Activated naive CD4-positive, alpha-beta T cell treated with anti-CD3 and anti-CD28 coated beads, Interleukin-2, amount 50 U/mL, for 72 hours (primary cell): ENCODE data around the gene VWA8. TPM values are rescaled to one million over a fixed set of nuclear protein-coding genes. Genes with fewer than 3 reads are reported as not detected.
A peak's percentile ranks its signal among the peaks of the same experiment; 100 is the strongest.
"Not testable (repeated sequence)": the region's sequence is repeated elsewhere in the genome, so short reads cannot be mapped to it uniquely, and the experiment has no call there.

ENCODE experiments used
- ATAC-seq, 2 donors: fragments of 150-1000 bp; cut with Tn5 transposase; 2 replicates each; pipeline ENCODE4 v1.10.0; 2021; ENCODE audit warnings: mild to moderate bottlenecking in 2 of 2, moderate library complexity in 2 of 2
- DNase-seq, 2 donors: peaks; one replicate each; pipeline ENCODE4 v3.0.0; 2021 to 2022; ENCODE audit warnings: low spot score in 2 of 2
- H3K27ac Mint-ChIP-seq, 2 donors: one replicate each; pipeline ENCODE4 v1.8.0; 2022; ENCODE audit warnings: mild to moderate bottlenecking in 2 of 2, mixed read lengths in 2 of 2
- H3K36me3 Mint-ChIP-seq, 2 donors: one replicate each; pipeline ENCODE4 v1.8.0; 2022; ENCODE audit warnings: mixed read lengths in 2 of 2
- H3K9me3 Mint-ChIP-seq, 2 donors: one replicate each; pipeline ENCODE4 v1.8.0; 2022; ENCODE audit warnings: mixed read lengths in 2 of 2
- total RNA-seq, 2 donors: library from RNA; stranded (reverse); gene quantifications; one replicate each; pipeline ENCODE4 v1.2.3, GENCODE V29; 2022

VWA8 gene
- total RNA-seq, 2 donors from 2014 or later = 11.8 to 23.7 TPM

DNA sequence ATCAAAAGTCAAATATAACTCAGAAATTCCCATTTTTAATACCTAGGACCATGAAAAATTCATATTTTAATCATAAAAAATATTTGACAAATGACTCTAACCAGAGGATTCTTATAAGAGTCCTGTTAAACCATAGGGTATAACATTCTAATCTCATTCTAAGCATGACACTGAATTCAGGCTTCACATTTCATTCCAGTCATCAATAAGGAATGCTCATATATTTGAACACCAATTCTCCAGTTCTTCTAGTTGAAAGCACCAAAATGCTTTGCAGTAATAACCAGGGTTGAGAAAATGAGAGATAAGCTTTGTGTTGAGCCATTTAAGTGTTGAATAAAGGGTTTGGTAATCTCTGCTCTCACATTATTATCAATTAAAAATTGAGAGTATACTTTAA lies 147.5 kb downstream of the VWA8 start:
- peak in 1 of 2 donors; percentile 24 for ATAC-seq
- Mint-ChIP-seq H3K27ac (no peak overlapping the region), H3K9me3 (no peaks in the 10 kb centered on the region), H3K36me3 (peaks cover 25 to 32% of the 10 kb centered on the region in 2 donors)
- DNase-seq = no peak

DNA sequence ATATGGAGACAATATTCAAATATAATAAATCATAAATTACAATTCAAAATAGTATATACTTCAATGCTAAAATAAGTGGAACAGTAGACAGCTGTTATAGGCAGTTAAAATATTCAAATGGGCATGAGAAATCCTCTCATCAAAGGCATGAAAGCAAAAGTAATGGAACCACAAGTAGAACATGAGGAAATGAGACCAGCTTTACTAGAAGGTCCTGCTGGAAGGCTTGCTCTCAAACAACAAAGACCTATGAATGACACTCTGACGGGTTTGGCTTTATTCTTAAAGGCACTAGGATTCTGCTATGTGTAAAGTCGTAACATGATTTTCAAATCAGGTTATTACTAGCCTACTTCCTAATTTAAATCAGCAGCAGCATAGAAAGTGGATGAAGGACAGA lies 148.1 kb downstream of the VWA8 start:
- Mint-ChIP-seq H3K27ac (peak overlapping the region in 1 of 2 donors; percentile 40), H3K36me3 (peaks cover 31 to 37% of the 10 kb centered on the region in 2 donors), H3K9me3 (no peaks in the 10 kb centered on the region)
- DNase-seq (no peak), ATAC-seq (peak in 1 of 2 donors; percentile 24)

DNA sequence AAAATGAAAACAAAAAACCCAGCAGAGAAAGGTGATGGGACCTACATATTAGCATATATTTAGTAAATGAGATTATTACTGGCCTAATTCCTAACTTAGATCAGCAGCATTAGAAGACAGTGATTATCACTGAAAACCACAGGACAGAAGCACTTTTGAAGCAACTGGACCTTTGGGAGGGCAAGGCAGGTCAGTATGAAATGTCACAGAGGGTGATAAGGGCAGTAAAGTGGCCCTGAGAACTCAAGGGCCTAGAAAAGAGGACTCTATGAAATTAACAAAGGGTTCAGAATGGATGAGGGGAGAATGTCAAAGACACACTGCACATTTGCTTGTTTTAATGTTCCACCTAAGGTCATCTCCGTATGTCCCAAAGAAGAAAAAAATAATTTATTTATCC lies 148.7 kb downstream of the VWA8 start:
- H3K9me3 Mint-ChIP-seq = no peaks in the 10 kb centered on the region
- ATAC-seq (no peak), DNase-seq (no peak)
- no peak overlapping the region for H3K27ac Mint-ChIP-seq
- peaks cover 37 to 38% of the 10 kb centered on the region in 2 donors for H3K36me3 Mint-ChIP-seq

DNA sequence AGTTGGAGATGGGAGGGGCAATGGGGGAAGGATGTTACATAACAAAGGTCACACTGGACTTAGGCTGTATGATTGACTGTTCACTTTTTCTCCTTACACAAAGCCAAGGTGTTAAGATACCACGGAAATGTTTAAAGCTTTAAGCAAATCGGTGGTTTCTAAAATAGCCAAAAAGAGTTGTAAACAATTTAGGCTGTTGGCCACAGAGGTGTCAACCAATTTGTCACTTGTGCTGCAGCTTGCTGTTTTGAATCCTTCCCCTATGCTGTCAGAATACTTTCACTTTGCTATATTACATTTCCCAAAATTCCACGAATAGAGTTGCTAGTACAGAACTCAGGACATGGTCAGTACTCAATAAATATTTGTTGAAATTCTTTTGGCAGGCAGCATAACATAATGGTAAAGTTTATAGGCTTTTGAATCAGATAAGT lies 149.3 kb downstream of the VWA8 start:
- DNase-seq (no peak), ATAC-seq (no peak)
- Mint-ChIP-seq H3K9me3 (no peaks in the 10 kb centered on the region), H3K36me3 (peaks cover 42 to 45% of the 10 kb centered on the region in 2 donors), H3K27ac (no peak overlapping the region)

DNA sequence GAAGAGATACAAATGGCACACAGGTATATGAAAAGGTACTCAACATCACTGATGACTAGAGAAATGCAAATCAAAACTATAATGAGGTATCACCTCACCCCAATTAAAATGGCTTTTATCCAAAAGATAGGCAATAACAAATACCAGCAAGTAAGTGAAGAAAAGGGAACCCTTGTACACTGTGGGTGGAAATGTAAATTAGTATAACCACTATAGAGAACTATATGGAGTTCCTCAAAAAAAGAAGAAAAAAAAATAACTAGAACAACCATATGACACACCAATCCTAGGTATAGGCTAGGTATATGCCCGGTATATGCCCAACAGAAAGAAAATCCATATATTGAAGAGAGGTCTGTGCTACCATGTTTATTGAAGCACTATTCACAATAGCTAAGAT lies 150.9 kb downstream of the VWA8 start:
- H3K36me3 Mint-ChIP-seq = peaks cover 36 to 43% of the 10 kb centered on the region in 2 donors
- no peak for DNase-seq
- peaks cover 0 to 3% of the 10 kb centered on the region in 2 donors for H3K9me3 Mint-ChIP-seq
- H3K27ac Mint-ChIP-seq = no peak overlapping the region
- ATAC-seq = no peak

DNA sequence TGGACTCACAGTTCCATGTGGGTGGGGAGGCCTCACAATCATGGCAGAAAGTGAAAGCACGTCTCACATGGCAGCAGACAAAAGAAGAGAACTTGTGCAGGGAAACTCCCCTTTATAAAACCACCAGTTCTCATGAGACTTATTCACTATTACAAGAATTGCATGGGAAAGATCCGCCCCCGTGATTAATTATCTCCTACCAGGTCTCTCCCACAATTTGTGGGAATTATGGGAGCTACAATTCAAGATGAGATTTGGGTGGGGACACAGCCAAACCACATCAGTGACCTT lies 157.5 kb downstream of the VWA8 start:
- Mint-ChIP-seq H3K36me3 (peaks cover 42 to 67% of the 10 kb centered on the region in 2 donors), H3K27ac (peak overlapping the region in 1 of 2 donors; percentile 85), H3K9me3 (peaks cover 12 to 17% of the 10 kb centered on the region in 2 donors)
- not testable (repeated sequence) for ATAC-seq, DNase-seq

DNA sequence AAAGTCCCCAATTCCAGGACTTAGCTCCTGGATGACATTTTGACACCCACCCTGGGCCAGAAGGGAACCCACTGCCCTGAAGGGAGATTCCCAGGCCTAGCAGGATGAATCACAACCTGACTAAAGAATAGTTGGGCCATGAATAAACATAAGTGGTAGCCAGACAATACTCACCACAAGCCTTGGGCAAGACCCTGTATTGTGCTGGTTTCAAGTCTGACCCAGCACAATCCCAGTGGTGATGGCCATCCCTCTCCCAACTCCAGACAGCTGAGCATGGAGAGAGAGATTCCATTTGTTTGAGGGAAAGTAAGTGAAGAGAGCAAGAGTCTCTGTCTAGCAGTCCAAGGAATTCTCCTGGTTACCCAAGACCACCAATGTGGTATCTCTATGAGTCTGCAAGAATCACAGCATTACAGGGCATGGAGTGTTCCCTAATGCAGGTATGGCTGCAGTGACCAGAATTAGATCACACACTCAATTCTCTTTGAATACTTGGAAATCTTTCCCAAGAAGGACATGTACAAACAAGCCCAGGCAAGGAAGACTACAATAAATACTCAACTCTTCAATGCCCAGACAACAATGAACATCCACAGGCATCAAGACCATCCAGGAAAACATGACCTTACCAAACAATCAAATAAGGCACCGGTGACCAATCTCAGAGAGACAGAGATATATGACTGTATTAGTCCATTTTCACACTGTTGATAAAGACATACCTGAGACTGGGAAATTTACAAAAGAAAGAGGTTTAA lies 158.0 kb downstream of the VWA8 start:
- H3K9me3 Mint-ChIP-seq = peaks cover 12 to 17% of the 10 kb centered on the region in 2 donors
- ATAC-seq (peak; percentile 44 to 90), DNase-seq (no peak)
- peak overlapping the region in 1 of 2 donors; percentile 85 for H3K27ac Mint-ChIP-seq
- H3K36me3 Mint-ChIP-seq = peaks cover 37 to 62% of the 10 kb centered on the region in 2 donors

DNA sequence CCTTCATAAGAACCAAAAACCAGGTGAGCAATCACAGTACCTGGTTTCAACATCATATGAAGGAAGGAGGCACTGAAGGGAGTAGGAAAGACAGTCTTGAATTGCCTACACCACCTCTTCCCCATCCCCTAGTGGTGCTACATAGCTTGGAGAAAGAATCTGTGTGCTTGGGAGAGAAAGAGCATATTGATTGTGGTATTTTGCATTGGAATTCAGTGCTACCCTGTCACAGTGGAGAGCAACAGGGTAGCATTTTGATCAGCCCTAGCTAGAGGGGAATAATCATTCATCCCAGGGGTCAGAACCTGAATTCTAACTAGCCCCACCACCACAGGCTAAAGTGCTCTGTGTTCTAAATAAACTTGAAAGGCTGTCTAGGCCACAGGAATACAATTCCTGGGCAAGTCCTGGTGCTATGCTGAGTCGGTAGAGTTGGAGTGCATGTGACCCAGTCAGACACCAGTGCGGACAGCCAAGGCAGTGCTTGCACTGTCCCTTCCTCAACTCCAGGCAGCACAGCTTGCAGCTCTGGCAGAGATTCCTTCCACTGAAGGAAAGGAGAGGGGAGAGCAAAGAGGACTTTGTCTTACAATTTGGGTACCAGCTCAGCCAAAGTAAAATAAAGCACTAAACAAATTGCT lies 158.7 kb downstream of the VWA8 start:
- ATAC-seq = no peak
- Mint-ChIP-seq H3K36me3 (peaks cover 35 to 55% of the 10 kb centered on the region in 2 donors), H3K9me3 (peaks cover 12 to 17% of the 10 kb centered on the region in 2 donors), H3K27ac (peak overlapping the region in 1 of 2 donors; percentile 85)
- no peak for DNase-seq

DNA sequence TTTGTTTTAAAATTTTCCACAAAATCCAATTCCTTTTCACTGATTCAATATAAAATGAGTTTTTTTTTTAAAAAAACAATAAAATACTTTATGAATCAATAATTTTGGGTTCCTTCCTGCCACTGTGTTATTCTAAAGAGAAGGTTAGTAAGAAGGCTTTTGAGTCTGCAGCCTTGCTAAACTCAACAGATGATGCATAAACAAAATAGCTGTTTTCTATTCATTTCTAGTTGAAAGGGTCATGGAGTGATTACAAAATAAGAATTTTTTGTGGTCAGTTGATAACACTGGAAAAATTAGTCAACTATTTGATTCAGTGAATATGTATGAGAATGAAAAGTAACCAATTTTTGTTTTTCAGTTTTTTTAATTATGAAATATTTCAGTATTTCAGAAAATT lies 169.9 kb downstream of the VWA8 start:
- H3K27ac Mint-ChIP-seq = no peak overlapping the region
- no peak for ATAC-seq
- H3K9me3 Mint-ChIP-seq = no peaks in the 10 kb centered on the region

DNA sequence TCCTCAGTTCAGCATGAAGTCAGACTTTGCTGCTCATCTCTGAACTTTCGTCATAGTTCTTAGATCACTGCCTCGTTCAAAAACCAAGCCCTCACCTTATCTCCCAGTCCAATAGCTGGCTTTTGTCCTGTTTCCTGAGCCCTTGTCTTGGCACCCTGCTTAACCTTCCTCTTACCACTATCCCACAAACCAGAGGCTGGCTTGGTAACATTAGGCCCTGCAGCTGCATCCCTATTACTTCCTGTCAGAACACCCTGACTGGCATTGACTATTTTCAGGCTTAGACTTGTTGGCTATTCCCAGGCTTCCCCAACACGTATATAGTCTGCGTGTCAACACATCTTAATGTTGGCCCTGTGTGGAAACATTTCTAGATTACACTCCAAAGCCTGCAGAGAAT lies 172.4 kb downstream of the VWA8 start:
- H3K27ac Mint-ChIP-seq = no peak overlapping the region
- H3K9me3 Mint-ChIP-seq = no peaks in the 10 kb centered on the region
- no peak for DNase-seq
- no peak for ATAC-seq
- no peaks in the 10 kb centered on the region for H3K36me3 Mint-ChIP-seq

More for the DNA sequence above, 169.9 kb downstream of the VWA8 start:
- peaks cover 0 to 9% of the 10 kb centered on the region in 2 donors for H3K36me3 Mint-ChIP-seq
- no peak for DNase-seq

DNA sequence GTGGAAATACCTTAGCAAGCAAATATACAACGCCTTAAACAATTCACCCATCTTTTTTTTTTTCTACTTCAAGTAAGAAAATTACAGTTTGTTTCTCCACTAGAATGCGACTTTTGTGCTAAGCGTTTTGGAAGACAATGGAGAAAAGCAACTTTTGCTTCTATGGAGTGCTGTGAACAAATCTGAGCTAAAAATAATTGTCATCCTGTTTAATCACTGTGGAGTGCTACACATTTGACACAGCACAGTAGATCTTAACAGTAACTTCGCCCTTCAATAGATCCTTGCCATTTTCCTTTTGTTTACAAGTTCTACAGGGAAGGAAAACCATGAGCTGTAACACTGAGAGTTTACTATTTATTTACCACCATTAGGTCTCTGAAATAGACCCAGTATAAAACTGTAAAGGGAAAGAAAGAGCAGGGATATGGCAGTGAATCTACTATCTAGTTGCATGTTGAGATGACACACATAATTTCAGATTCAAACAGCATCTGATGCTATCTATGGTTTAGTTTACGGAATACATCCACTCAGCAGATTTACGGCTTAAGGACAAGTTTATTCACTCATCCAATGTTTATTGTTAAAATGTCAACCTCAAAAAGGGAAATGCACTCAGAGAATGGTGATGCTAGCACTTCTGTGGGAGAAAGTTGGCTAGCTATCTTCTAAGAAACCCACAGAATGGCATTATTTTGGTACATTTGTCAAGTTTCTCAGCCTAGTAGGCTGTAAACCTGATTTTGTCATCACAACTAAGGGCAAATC lies 175.3 kb downstream of the VWA8 start:
- Mint-ChIP-seq H3K27ac (no peak overlapping the region), H3K9me3 (no peaks in the 10 kb centered on the region), H3K36me3 (no peaks in the 10 kb centered on the region)
- DNase-seq = no peak
- ATAC-seq = no peak

DNA sequence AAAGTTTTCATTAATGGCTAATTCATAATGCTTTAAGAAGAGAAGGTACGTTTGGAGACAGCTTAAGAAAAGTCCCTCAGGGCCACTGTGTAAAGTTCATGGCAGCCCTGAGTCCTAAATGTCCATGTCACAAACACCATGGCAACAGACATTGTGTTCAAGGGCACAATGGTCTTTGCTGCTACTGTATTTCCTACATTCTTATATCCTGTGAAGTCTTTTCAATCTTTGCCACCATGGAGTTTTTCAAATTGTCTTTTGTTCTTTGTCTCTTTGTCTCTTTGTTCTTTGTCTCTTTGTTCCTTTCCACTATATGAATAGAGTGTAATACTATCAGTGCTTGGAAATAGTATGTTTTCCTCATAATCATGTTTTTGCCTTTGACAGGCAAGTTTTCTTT lies 178.8 kb downstream of the VWA8 start:
- H3K27ac Mint-ChIP-seq = no peak overlapping the region
- ATAC-seq = no peak
- no peaks in the 10 kb centered on the region for H3K9me3 Mint-ChIP-seq
- DNase-seq = no peak
- no peaks in the 10 kb centered on the region for H3K36me3 Mint-ChIP-seq

DNA sequence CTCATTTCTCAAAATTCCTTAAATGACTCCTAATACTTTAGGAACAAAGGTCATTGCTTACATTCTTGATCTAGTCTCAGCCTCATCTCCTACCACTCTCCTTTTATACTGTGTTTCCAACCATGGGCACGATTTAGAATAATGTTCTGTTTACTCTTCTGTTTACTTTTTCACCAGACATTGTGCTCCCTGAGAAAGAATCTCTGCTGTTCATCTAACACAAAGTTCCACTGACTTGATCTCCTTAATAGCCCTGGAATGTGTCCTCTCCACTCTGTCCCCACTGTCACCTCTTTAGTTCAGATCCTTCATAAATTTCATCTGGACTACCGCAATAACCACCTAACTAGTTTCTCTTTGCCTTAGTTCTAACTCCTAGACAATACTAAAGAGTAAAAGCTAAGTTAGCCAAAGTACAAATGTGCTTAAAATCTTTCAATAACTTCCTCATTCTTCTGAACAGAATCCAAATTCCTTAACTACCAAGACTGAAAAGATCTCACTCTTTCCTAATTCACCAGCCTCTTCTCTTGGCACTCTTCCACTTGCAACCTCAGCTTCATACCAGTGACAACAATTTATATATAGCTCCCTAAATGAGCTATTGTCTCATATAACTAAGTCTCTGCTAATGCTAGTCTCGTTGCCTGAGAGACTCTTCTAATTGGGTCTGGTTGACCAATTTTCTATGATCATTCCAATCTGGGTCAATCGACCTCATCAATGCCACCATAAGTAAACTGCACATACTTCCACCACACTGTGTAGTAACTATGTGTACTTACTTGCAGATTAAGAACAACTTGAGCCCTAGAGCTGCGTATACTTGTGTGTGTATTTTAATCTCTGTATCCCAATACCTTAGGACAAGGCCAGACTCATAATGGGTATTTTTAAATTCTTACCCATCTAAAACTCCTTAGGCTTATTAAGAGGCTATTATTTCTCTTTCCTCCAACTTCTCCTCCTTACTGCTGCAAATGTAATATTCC lies 179.9 kb downstream of the VWA8 start:
- H3K27ac Mint-ChIP-seq = no peak overlapping the region

DNA sequence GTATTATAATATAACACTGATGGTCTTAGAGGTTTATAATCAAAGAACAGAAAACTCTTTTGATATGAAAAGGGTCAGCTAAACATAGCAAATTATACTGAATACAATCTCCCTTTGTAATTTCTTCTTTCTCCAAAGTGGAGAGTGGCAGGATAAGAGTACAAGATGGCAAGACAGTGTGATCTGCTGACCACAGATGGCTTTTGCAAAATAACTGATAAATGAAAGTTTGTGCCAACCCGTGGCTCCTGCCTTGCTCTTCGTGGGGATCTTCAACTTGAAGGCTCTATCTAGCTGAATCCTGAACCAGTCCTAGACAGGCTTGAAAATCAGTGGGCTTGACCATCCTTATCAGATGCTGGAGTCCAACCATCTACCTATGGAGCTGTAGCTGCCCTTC lies 185.7 kb downstream of the VWA8 start:
- Mint-ChIP-seq H3K36me3 (no peaks in the 10 kb centered on the region), H3K27ac (no peak overlapping the region), H3K9me3 (no peaks in the 10 kb centered on the region)
- no peak for ATAC-seq
- no peak for DNase-seq

More for the DNA sequence above, 179.9 kb downstream of the VWA8 start:
- DNase-seq (no peak), ATAC-seq (no peak)
- H3K9me3 Mint-ChIP-seq = no peaks in the 10 kb centered on the region
- H3K36me3 Mint-ChIP-seq = no peaks in the 10 kb centered on the region

DNA sequence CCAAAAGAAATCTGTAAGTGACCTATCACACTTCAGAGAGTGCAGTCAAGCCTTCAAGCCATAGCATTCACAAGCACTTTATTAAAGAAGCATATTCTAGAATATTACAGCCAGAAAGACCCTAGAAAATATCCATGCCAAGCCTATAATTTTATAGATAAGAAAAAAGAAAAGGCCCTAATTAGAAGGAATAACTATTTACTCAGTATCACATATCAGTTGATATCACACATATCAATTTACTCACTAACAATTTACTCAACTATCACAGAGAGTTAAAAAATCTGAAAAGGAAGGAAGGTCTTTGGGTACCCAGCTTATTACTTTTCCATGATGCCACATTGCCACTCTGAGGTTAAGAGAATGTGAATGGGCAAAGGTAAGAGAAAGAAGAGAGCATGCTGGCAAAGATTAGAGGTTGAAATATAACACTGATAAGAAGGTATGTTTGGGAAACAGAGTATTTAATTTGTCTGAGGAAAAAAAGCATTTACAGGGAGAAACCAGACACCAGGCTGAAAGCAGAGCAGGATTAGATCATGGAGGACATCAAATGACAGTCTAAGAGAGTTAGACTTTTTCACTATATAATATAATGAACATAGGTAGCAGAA lies 186.2 kb downstream of the VWA8 start:
- DNase-seq (no peak), ATAC-seq (no peak)
- Mint-ChIP-seq H3K36me3 (no peaks in the 10 kb centered on the region), H3K27ac (no peak overlapping the region), H3K9me3 (no peaks in the 10 kb centered on the region)

DNA sequence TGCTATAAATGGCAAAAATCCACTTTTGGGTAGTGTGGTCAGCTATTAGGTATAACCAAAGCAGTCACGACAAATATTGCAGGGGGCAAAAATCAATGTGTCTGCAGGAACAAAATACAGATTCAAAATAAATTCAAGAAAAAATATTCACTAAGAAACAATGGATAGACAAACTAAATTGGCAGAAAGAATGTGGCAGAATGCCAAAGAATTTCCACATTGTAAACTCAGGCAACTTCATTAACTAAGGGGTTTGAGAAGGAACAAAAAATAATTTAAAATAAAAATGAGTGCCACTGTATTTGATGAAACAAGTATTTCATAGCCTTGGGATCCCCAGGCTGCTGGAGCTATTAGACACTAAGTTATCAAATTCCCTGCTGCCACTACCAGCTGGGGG lies 193.1 kb downstream of the VWA8 start:
- Mint-ChIP-seq H3K9me3 (no peaks in the 10 kb centered on the region), H3K27ac (no peak overlapping the region), H3K36me3 (no peaks in the 10 kb centered on the region)
- ATAC-seq (no peak), DNase-seq (no peak)
